Esophagus muscularis mucosa (tissue), 4 donors: Measurements from ENCODE around the gene SLCO4A1.

Experiments
- EP300 ChIP-seq: sonication (generic); formaldehyde crosslinking; IDR thresholded peaks from one replicate; pipeline ENCODE4 v1.6.1; 2017; ENCODE audit warnings: antibody characterized with exemption
- POLR2AphosphoS5 ChIP-seq, 2 donors: sonication (generic); formaldehyde crosslinking; IDR thresholded peaks; one replicate each; pipeline ENCODE4 v1.6.1; 2017; ENCODE audit warnings: antibody characterized with exemption in 2 of 2
- TF ChIP-seq, protein P1 (sequence below), 3 experiments: fragments of 200-600 bp in 2 of 3; fragments of 450-650 bp in 1 of 3; sonication (generic) in 2 of 3; IDR thresholded peaks; one replicate each; pipeline ENCODE4 v1.5.1; 2017 to 2019; ENCODE audit warnings: antibody characterized with exemption in 3 of 3, mild to moderate bottlenecking in 2 of 3, moderate library complexity in 1 of 3

DNA sequence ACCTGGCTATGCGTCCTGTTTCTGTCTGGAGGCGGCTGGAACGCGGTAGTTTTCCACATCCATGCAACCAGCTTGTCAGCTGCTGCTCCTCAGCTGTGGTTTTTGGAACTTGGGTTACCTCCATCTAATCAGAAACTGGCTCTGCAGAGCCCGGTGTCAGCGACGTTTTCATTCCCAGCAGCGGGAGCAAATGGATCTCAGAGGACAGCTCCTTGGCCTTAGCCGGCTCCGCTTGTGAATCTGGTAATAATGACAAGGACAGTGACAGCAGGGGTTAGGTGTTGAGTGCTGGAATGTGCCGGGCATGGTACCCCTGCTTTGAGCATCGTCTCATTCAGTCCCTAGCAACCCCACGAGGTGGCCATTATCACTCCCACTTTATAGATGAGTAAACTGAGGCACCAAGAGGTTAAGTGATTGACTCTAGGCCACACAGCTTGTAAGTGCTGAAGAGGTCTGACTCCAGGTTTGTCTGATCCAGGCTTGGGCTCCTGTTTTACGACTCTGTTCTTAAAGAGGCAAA lies 1.3 kb downstream of the SLCO4A1 start:
- TF ChIP-seq EP300 (no peak), POLR2AphosphoS5 (IDR thresholded peaks at IDR 0.05) (no peak)
- TF ChIP-seq, protein P1, sequence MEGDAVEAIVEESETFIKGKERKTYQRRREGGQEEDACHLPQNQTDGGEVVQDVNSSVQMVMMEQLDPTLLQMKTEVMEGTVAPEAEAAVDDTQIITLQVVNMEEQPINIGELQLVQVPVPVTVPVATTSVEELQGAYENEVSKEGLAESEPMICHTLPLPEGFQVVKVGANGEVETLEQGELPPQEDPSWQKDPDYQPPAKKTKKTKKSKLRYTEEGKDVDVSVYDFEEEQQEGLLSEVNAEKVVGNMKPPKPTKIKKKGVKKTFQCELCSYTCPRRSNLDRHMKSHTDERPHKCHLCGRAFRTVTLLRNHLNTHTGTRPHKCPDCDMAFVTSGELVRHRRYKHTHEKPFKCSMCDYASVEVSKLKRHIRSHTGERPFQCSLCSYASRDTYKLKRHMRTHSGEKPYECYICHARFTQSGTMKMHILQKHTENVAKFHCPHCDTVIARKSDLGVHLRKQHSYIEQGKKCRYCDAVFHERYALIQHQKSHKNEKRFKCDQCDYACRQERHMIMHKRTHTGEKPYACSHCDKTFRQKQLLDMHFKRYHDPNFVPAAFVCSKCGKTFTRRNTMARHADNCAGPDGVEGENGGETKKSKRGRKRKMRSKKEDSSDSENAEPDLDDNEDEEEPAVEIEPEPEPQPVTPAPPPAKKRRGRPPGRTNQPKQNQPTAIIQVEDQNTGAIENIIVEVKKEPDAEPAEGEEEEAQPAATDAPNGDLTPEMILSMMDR (IDR thresholded peaks at IDR 0.05) = no peak
